ENCODE measurements around the gene MRPL24. TPM values are rescaled to one million over a fixed set of nuclear protein-coding genes. Genes with fewer than 3 reads are reported as not detected.

MRPL24 gene
- total and polyA plus RNA-seq, 2 of the 8 experiments (the other 6 are each of a cell fraction or from before 2014, with no cell fraction given), result 29.7 to 35.2 TPM

- Histone ChIP-seq H3K4me2 (ENCODE audit: insufficient read depth in 1 of 2, low read depth in 2 of 2, low read length in 2 of 2) (no peak overlapping the region), H3K27ac (ENCODE audit: low read depth, low read length) (no peak overlapping the region), H3K56ac (replicated peaks; ENCODE audit: insufficient read length, low read depth, low read length) (no peak overlapping the region), H3K14ac (ENCODE audit: insufficient read length) (no peak overlapping the region), H3K4me3 (ENCODE audit: extremely low read depth in 1 of 4, insufficient read depth in 2 of 4, low read depth in 3 of 4, low read length in 4 of 4) (no peak overlapping the region), H2AFZ (ENCODE audit: low read length) (no peak overlapping the region), H3K79me2 (ENCODE audit: control insufficient read depth in 1 of 2, insufficient read depth in 2 of 2, low read length in 2 of 2) (peaks cover 20 to 87% of the 10 kb centered on the region in 2 experiments), H3K4me1 (replicated peaks in 1 of 4; ENCODE audit: control insufficient read depth in 3 of 4, insufficient read depth in 4 of 4, low read length in 3 of 4) (no peaks in the 10 kb centered on the region), H2BK120ac (replicated peaks; ENCODE audit: low read depth, low read length) (no peak overlapping the region), H4K5ac (ENCODE audit: insufficient read length, low read depth, low read length) (no peak overlapping the region), H3K9me3 (ENCODE audit: insufficient read depth in 2 of 2, low read depth in 1 of 2, low read length in 1 of 2) (no peaks in the 10 kb centered on the region), H3K23me2 (ENCODE audit: low read depth, low read length) (no peaks in the 10 kb centered on the region), H2BK15ac (ENCODE audit: low read length) (no peak overlapping the region), H3K79me1 (ENCODE audit: low read depth, low read length) (peaks cover 14% of the 10 kb centered on the region), H3K9ac (replicated peaks in 1 of 4; ENCODE audit: extremely low read depth in 1 of 4, low read depth in 3 of 4, low read length in 3 of 4) (no peak overlapping the region), H2BK20ac (ENCODE audit: low read length) (no peak overlapping the region), H3K23ac (ENCODE audit: insufficient read length) (no peak overlapping the region), H2BK5ac (ENCODE audit: low read depth, low read length) (no peak overlapping the region), H4K20me1 (replicated peaks in 1 of 2; ENCODE audit: control insufficient read depth in 1 of 2, insufficient read depth in 2 of 2, low read length in 2 of 2) (peaks cover 10 to 14% of the 10 kb centered on the region in 2 experiments), H3K4ac (replicated peaks; ENCODE audit: insufficient read length, low read depth, low read length) (no peak overlapping the region), H3K36me3 (ENCODE audit: control insufficient read depth in 2 of 4, insufficient read depth in 4 of 4, low read length in 3 of 4) (peaks cover 0 to 12% (median 2%) of the 10 kb centered on the region in 4 experiments; a peak in 3 of 8 replicates), H2AK5ac (ENCODE audit: low read depth, low read length) (no peak overlapping the region), H4K91ac (replicated peaks; ENCODE audit: insufficient read length, low read length) (no peak overlapping the region), H3K27me3 (replicated peaks in 1 of 4; ENCODE audit: control insufficient read depth in 3 of 4, extremely low read depth in 1 of 4, insufficient read depth in 3 of 4, low read length in 3 of 4) (no peaks in the 10 kb centered on the region), H2BK12ac (ENCODE audit: low read depth, low read length) (no peak overlapping the region), H4K8ac (ENCODE audit: extremely low read depth, insufficient read depth, low read length) (no peak overlapping the region), H3K18ac (ENCODE audit: extremely low read depth, low read length) (no peak overlapping the region)
- 97% methylated on average over 5 of the region's 5 CpGs; no CpG with 5 or more reads in 1 of the 2 experiments for WGBS, 2 experiments (ENCODE audit: extremely low coverage in 1 of 2, insufficient coverage in 1 of 2, insufficient read length in 1 of 2, insufficient replicate concordance in 2 of 2, low coverage in 1 of 2, low lambda C conversion rate in 2 of 2, missing lambda C conversion rate in 1 of 2)
- DNase-seq (ENCODE audit: low read depth in 1 of 2, low spot score in 2 of 2) (no peak), FAIRE-seq (no peak)
- POLR2A ChIA-PET (ENCODE audit: partially characterized antibody), result interaction anchor here (0.7 to 1.8 kb wide), 3 partner anchors 10 to 115 kb away, joined by 3 to 5 read pairs (median 4); partner anchors contain the start of gene HDGF
- CTCF ChIA-PET (ENCODE audit: partially characterized antibody), result interaction anchor here (1.4 to 4.8 kb wide), 4 partner anchors 16 to 86 kb away, joined by 3 to 20 read pairs (median 4); no protein-coding TSS in a partner anchor
- no peak for TF ChIP-seq CHD1 (IDR thresholded peaks at IDR 0.05; ENCODE audit: low read depth, low read length)
- no peak for TF ChIP-seq ATF2 (IDR thresholded peaks at IDR 0.05; ENCODE audit: low read length)
- no peak for TF ChIP-seq TCF12 (IDR thresholded peaks at IDR 0.05; ENCODE audit: low read depth, low read length)
- no peak for TF ChIP-seq RNF2 (IDR thresholded peaks at IDR 0.05; ENCODE audit: borderline replicate concordance, low read depth, low read length, missing control alignments, poor library complexity, severe bottlenecking)
- TF ChIP-seq E2F6 (IDR thresholded peaks at IDR 0.05), result no peak
- TF ChIP-seq CTCF (IDR thresholded peaks at IDR 0.05; ENCODE audit: control extremely low read depth in 1 of 3, insufficient read depth in 1 of 3, low read depth in 1 of 3, low read length in 3 of 3), result no peak
- no peak for TF ChIP-seq BRCA1 (IDR thresholded peaks at IDR 0.05; ENCODE audit: low read depth, low read length)
Observed at GRCh38 chr1:156775799-156776198, 34.9 kb upstream of the MRPL24 start.

All from H1 (cell line).